AG08396 (cell line): ENCODE measurements around the gene ENPP6.

Experiments
- DNase-seq: peaks from one replicate; pipeline ENCODE4 v3.0.0; 2012; ENCODE audit warnings: low spot score, mixed read lengths

ENPP6 gene

DNA sequence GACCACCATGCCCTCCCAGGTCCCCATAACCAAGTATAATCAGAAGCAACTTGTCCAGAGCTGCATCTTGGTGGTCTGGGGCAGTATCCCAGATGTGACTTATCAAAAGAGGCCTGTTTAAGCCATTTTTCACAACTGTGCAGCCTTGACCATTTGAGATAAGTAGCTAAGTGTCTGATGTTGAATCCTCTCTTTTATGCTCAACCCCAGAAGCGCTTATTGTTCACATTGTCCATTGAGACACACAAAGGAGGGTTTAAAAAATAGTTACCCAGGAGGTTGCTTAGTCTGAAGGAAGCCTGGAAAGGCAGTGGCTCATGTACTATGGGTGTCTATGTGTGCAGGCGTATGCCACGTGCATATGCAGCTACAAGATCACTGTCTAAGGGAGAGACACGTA lies 27.0 kb downstream of the ENPP6 start:
- no peak for DNase-seq

- DNase-seq: no peak
Measured at GRCh38 chr4:184189966-184190365, 27.7 kb downstream of the ENPP6 start.

DNA sequence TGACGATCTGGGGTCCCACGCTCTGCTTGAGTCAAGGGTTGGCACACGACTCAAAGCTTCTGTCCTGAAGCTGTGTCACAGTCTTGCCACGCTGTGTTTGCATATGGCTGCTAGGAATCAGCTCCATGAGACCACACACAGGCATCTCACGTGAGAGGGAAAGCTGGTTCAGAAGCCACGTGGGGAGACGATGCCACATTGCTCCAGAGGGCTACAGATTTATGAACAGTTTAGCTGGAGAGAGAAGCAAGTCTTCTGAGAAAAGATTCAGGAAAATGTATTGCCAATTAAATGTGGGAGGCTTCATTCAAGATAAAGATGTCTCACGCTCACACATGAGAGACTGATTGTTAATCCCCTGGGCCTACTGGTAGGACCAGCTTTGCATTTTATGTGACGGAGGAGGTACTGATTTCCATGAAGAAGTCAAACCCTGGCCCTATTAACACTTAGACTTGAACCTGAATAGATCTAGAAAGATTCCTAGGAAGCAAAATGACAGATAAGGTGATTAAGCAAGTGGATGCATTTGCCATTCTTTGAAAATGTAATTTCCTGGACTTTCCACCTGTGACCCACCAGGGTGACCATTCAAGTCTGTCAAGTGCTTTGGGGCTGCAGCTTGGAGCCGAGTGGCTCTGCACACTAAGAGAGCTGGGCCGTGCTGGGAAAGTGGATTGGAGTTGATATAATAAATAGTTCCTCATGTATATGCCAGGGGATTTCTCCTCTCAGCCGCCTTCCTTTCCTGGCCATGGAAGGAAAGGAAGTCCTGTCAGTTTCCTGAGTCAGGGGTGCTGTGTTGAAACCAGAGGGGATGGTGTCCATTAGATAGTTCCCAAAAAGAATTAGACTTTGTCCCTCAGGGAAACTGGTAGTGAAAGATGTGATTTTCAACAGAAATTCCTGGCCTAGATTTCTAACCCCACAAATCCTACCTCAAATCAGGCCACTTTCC lies 29.0 kb downstream of the ENPP6 start:
- DNase-seq: no peak

DNA sequence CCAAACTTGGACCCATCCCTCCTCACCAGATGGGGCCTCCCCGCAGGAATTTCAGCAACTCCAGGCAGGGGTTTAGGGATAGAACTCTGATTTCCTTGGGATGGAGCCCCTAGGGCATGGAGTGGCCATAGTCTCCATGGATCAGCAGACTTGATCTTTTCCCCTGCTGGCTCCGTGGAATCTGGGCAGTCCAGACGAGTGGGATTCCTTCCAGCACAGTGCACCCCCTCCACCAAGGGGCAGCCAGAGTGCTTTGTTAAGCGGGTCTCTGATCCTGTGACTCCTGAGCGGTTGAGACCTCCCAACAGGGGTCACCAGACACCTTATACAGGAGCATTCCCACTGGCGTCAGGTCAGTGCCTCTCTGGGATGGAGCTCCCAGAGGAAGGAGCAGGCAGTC lies 40.4 kb downstream of the ENPP6 start:
- no peak for DNase-seq

DNA sequence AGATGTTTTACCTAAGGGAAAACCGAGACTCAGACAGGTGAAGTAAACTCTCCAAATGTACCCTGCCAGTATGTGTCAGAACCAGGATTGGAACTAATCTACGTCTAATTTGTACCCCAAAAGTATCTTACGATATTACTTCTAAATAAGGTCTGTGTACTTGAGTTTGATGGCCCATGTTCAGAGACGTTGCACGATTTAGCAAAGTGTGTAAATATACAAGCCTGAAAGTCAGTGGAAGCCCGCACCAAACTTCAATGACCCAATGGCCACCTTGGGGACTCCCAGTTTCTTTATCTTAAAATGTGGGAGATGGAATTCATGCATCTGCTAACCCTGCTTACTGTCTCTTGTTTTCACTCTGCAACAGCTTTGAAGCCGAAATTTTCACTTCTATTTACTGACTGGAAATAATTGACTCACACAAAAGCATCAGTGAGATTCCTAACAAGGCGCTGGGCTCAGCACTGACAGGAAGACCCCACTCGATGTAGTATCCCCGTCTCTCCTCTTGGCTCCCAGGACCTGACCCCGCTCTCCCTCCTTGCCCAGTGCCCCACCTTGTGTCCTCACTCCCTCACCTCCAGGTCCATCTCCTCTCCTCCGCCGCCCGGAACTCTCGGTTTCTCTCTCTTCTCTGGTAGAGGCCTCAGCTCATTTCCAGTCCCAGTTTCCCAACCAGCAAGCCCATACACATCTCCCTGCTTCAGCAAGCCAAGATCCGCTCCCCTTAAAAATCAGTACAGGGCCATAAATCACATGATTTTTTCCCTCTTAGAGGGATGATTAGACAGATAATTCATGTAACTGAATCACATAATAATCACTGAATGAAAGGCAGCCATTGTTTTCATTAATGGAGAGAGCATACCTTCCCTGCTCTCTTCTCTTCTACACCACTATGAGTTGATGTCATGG lies 42.8 kb downstream of the ENPP6 start:
- no peak for DNase-seq

- peak; percentile 58 for DNase-seq
Measured at GRCh38 chr4:184171011-184171410, 46.7 kb downstream of the ENPP6 start.

GRCh38 chr4:184169225-184169867 lies 48.3 kb downstream of the ENPP6 start:
- DNase-seq: no peak

DNA sequence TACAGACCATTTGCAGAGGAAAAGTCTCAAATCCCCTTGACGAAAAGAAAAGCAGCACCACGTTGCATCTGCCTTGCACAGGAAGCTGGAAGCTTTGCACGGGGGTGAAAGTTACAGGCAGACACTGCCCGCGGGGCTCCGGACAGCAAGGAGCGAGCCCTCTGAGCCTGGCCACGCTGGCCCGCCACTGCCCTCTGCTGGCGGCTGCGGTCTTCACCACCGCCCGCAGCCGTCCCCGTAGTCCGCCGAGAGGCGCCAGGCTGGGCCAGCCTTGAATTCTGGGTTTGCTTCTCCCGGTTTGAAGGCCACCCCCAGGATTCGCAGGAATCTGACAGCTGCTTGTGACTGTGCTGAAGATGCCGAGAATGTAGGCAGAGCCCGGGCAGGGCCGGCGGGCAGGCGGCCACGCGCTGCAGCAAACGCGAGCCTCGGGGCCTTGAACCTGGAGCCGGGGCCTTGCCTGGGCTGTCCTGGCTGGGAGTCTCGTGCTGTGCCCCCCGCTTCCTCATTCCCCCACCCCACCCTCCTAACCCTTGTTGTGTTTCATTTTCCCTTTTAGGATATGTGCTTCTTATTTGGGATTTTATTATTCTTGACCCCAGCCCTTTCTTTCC lies 49.2 kb downstream of the ENPP6 start:
- peak; percentile 90 for DNase-seq

GRCh38 chr4:184167576-184167975 lies 50.1 kb downstream of the ENPP6 start:
- no peak for DNase-seq

- DNase-seq: no peak
Measured at GRCh38 chr4:184166736-184167135, 50.9 kb downstream of the ENPP6 start.

DNA sequence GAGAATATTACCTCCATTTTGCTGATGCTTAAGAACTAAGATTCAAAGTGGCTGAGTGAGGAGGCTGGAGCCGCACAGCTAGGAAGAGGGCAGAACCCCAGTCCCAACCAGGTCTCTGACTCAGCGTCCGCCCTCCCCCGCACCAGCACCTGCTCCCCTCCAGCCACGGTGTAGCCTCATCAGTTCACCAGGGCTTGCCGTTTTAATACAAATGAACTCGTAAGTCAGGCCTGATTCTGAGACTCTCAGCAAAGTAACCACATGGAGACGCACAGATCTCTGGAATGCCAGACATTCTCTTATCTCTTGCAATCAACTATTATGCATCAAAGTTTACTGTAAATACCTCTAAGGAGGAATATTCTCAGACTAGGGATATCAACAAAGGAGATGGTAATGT lies 52.4 kb downstream of the ENPP6 start:
- DNase-seq: no peak

DNA sequence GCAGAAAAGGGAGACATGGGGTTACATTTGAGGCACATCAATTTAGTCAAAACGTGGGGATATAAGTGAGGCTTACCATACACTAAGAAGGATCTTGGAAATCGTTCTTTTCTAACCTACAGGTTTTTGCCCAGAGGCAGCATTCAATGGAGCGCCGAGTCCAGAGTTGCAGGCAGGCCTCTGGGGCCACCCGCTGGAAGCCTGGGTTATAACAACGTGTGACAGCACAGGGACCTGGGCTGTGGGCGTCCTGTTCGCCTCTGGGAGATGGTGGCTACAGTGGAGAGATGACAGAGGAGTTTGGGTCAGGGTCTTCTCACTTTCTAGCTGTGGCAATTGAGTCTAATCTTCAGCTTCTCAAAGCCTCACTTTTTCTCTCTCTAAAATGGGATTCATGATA lies 53.9 kb downstream of the ENPP6 start:
- DNase-seq: peak; percentile 73

- no peak for DNase-seq
Measured at GRCh38 chr4:184162596-184162995, 55.1 kb downstream of the ENPP6 start.

DNA sequence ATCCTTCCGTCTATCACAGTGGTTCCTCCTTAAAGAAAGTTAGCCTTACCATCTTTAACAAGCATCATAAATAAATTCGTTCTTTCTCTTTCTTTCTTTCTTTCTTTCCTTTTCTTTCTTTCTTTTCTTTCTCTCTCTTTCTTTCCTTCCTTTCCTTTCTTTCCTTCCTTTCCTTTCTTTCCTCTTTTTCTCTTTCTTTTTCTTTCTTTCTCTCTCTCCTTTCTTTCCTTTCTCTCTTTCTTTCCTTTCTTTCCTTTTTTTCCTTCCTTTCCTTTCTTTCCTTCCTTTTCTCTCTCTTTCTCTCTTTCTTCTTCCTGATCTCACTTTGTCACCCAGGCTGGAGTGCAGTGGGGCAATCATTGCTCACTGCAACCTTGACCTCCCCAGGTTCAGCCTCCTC lies 60.4 kb downstream of the ENPP6 start:
- no peak for DNase-seq

DNA sequence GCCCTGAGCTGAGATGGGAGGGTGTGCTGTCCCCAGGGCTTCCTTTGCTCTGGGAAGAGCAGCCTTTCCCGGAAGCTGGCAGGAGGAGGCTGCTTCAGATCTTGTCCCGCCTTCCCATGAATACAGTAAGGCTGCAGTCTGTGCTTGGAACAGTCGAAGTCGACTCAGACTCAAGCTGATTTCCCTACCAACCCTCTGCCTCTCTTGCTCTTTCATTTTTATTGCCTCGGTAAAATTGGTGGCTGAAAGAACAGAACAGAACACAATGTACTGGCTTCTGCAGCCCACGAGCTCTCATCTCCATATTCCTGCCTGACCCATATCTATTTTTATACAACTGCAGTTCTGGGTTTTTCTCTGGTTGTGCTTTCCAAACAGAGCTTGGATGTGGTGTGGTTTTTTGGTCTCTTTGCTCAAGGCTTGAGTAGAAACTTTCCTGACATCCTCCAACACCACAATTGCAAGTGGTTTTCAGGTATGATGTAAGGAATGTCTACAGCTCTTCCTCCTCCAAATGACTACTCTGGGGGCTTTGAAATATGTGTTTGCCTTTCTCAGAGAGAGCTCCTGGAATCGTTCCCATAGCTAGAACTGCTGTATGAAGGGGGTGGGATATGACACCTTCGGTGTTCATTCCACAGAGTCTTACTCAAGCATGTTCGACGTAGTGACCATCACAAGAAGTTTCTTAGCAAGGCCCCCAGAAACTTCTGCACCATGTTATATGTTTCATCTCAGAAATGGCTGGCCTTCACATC lies 61.3 kb downstream of the ENPP6 start:
- no peak for DNase-seq

DNA sequence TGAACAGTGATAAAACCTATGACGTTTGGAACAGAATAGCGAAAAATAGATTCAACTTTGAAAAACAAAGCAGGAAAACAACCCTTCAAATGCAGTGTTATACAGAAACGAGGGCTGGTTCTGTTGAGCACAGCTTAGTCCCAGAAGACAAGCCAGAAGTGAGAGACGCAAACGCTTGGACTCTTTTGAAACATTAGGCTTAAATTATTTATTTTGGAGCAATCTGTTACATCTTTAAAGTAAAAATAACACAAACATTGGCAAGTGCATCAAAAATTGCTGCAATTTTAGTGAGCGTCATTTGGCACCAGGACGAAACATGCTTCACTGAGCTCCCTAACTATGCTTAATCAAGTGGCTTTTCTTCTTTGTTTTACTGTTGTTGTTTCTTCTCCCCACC lies 63.5 kb downstream of the ENPP6 start:
- no peak for DNase-seq

DNA sequence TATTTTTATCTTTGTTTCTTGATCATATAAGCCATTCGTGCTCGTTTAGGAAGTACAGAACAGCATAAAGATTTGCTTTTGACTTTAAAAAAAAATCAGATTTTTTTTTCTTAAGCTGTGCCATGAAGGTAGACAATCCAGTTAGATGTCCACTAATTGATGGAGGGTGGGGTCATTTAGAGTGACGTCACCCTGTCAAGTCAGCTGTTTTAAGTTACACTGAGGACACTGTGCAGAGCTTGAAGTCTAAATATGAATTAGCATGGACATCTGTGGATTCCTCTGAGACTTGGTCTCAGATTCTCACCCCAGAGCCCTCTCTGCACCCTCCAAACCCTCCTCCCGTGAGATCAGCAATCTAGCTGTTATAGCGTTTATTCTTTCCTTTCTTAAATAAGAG lies 63.9 kb downstream of the ENPP6 start:
- no peak for DNase-seq

- DNase-seq: no peak
Measured at GRCh38 chr4:184151988-184152485, 65.6 kb downstream of the ENPP6 start.

DNA sequence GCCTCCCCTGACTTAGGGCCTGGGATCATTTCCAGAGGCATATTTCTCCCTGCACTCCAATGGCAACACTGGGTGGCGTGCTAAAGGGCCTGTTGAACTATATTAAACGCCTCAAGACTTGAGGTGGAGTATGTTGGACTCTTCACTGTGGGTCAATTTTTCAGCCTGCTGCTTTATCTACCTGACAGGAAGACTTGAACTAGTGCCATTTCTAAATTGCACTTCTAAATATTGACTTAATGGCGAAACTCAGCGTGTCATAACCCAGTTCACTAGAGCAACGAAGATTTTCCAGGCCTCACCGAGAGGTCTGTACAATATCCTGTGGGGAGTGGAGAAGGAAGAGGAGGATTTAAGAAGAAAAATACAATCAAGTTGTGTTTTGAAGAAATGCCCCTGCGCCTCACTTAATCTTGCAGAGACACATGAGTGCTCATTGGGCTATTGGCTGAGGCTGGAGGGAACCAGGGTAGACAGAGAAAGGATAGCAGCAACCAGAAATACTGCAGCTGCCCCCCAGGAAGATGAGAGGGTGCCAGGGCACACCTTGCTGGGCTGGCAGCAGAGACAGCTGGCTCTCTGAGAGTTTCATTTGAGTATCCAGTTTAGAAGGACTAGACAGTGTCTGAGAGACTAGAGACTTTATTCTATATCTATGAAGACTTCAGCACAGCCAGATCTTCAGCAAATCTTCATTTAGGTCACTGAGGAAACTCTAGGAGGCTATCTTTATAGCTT lies 67.4 kb downstream of the ENPP6 start:
- DNase-seq: no peak
